Measurements from ENCODE around the gene AGPAT1. TPM values are rescaled to one million over a fixed set of nuclear protein-coding genes. Genes with fewer than 3 reads are reported as not detected.

AGPAT1 gene
- total and polyA plus RNA-seq, 2 of the 13 experiments (the other 11 are each of a cell fraction or from before 2014, with no cell fraction given): 51.3 to 139 TPM

DNA sequence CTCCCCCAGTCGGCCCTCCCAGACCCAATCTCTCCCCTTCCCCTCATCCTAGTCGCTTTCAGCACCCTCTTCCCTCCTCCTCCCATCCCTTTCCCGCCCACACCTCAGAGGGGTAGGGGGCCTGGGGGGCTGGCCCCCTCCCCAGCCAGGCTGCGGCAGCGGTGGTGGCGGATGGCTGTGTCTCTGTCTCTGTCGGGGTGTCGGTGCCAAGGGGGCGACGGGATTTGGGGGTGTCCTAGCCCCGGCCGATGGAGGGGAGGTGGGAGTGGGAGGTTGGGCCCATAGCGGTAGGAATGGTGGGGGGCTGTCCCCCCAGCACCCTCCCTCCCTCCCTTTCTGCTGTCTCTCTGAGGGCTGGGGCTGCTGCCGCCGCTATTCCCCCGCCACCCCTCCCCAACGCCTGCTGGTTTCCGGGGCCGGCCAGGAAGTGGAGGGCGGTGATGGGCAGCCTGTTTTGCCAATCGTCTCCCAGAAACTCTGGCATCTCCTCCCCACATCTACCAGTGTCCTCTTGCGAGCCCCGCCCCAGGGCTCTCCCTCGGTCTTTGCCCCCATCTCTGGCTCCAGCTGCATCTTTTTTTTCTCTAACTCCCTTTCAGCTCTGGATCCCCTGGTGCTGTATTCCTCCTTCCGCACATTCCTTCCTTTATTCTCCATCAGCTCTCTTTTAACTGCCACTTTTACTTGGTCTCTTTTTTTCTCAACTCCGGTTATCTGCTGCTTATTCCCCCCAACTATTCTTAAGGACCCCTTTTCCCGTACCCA is at the start of gene AGPAT1 (continued):
- TF ChIP-seq ZNF264 (CRISPR knock-in tag; IDR thresholded peaks at IDR 0.05): peak; percentile 40; the same call in 1 of the 2 replicates
- TF ChIP-seq, protein P1, sequence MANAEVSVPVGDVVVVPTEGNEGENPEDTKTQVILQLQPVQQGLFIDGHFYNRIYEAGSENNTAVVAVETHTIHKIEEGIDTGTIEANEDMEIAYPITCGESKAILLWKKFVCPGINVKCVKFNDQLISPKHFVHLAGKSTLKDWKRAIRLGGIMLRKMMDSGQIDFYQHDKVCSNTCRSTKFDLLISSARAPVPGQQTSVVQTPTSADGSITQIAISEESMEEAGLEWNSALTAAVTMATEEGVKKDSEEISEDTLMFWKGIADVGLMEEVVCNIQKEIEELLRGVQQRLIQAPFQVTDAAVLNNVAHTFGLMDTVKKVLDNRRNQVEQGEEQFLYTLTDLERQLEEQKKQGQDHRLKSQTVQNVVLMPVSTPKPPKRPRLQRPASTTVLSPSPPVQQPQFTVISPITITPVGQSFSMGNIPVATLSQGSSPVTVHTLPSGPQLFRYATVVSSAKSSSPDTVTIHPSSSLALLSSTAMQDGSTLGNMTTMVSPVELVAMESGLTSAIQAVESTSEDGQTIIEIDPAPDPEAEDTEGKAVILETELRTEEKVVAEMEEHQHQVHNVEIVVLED (CRISPR knock-in tag; IDR thresholded peaks at IDR 0.05; ENCODE audit: borderline replicate concordance): no peak
- TF ChIP-seq, protein P2, sequence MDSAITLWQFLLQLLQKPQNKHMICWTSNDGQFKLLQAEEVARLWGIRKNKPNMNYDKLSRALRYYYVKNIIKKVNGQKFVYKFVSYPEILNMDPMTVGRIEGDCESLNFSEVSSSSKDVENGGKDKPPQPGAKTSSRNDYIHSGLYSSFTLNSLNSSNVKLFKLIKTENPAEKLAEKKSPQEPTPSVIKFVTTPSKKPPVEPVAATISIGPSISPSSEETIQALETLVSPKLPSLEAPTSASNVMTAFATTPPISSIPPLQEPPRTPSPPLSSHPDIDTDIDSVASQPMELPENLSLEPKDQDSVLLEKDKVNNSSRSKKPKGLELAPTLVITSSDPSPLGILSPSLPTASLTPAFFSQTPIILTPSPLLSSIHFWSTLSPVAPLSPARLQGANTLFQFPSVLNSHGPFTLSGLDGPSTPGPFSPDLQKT (CRISPR knock-in tag; IDR thresholded peaks at IDR 0.05; ENCODE audit: borderline replicate concordance): no peak
- TF ChIP-seq E2F2 (CRISPR knock-in tag; IDR thresholded peaks at IDR 0.05; ENCODE audit: borderline replicate concordance): no peak
- no peak for TF ChIP-seq ZNF550 (CRISPR knock-in tag; IDR thresholded peaks at IDR 0.05; ENCODE audit: borderline replicate concordance)
- no peak for TF ChIP-seq RNF2 (conservative IDR thresholded peaks at IDR 0.05; ENCODE audit: low read depth)
- TF ChIP-seq RCOR2 (CRISPR knock-in tag; IDR thresholded peaks at IDR 0.05): no peak
- TF ChIP-seq KLF9 (CRISPR knock-in tag; IDR thresholded peaks at IDR 0.05; ENCODE audit: low read depth): no peak
- peak; percentile 96 for TF ChIP-seq ZNF362 (CRISPR knock-in tag; IDR thresholded peaks at IDR 0.05; ENCODE audit: borderline replicate concordance)
- no peak for TF ChIP-seq ZNF549 (CRISPR knock-in tag; IDR thresholded peaks at IDR 0.05)
- TF ChIP-seq, protein P3, sequence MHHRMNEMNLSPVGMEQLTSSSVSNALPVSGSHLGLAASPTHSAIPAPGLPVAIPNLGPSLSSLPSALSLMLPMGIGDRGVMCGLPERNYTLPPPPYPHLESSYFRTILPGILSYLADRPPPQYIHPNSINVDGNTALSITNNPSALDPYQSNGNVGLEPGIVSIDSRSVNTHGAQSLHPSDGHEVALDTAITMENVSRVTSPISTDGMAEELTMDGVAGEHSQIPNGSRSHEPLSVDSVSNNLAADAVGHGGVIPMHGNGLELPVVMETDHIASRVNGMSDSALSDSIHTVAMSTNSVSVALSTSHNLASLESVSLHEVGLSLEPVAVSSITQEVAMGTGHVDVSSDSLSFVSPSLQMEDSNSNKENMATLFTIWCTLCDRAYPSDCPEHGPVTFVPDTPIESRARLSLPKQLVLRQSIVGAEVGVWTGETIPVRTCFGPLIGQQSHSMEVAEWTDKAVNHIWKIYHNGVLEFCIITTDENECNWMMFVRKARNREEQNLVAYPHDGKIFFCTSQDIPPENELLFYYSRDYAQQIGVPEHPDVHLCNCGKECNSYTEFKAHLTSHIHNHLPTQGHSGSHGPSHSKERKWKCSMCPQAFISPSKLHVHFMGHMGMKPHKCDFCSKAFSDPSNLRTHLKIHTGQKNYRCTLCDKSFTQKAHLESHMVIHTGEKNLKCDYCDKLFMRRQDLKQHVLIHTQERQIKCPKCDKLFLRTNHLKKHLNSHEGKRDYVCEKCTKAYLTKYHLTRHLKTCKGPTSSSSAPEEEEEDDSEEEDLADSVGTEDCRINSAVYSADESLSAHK (CRISPR knock-in tag; IDR thresholded peaks at IDR 0.05; ENCODE audit: borderline replicate concordance): no peak
- TF ChIP-seq, protein P4, sequence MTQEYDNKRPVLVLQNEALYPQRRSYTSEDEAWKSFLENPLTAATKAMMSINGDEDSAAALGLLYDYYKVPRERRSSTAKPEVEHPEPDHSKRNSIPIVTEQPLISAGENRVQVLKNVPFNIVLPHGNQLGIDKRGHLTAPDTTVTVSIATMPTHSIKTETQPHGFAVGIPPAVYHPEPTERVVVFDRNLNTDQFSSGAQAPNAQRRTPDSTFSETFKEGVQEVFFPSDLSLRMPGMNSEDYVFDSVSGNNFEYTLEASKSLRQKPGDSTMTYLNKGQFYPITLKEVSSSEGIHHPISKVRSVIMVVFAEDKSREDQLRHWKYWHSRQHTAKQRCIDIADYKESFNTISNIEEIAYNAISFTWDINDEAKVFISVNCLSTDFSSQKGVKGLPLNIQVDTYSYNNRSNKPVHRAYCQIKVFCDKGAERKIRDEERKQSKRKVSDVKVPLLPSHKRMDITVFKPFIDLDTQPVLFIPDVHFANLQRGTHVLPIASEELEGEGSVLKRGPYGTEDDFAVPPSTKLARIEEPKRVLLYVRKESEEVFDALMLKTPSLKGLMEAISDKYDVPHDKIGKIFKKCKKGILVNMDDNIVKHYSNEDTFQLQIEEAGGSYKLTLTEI (CRISPR knock-in tag; conservative IDR thresholded peaks at IDR 0.05): no peak
- TF ChIP-seq LCORL (IDR thresholded peaks at IDR 0.05): no peak
- peak; percentile 66; the same call in 1 of the 2 replicates for TF ChIP-seq LCORL (CRISPR knock-in tag; IDR thresholded peaks at IDR 0.05)
- peak; percentile 41 for TF ChIP-seq U2AF1 (optimal IDR thresholded peaks at IDR 0.05; ENCODE audit: low read depth, low read length)
- TF ChIP-seq ZNF780A (CRISPR knock-in tag; IDR thresholded peaks at IDR 0.05): no peak
- 0 out of 2 replicates have a peak, but pooled peaks have one; percentile 12 for TF ChIP-seq ZNF292 (CRISPR knock-in tag; IDR thresholded peaks at IDR 0.05; ENCODE audit: borderline replicate concordance, low read depth)
- no peak for TF ChIP-seq SOX13 (IDR thresholded peaks at IDR 0.05)
- TF ChIP-seq SOX13 (CRISPR knock-in tag; conservative IDR thresholded peaks at IDR 0.05 in 1 of 2, IDR thresholded peaks at IDR 0.05 in 1 of 2): no peak
- no peak; the same call in 1 of the 2 replicates for TF ChIP-seq MXD4 (CRISPR knock-in tag; IDR thresholded peaks at IDR 0.05)
